ENCODE measurements around the gene LCP1. TPM values are rescaled to one million over a fixed set of nuclear protein-coding genes. Genes with fewer than 3 reads are reported as not detected.

The LCP1 gene
- total RNA-seq, 1 experiment from 2014 or later, result 77.8 TPM

DNA sequence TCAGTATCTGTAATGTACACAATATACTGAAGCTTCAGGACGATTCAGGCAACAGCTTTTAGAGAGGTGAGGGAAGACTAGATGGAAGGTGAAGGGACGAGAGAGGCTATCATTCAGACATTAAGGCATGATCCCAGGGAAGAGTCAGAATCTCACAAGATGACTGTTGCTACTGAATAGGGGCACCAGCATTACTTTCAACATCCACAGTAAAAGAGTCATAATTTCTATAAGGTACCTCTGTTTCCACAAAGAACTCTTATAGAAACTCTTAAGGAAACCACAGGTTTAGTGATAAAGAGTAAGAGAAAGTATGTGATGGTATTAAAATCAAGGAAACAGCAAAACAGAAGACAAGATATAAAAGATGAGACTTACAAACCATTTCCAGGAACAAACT, 23.0 kb downstream of the LCP1 start:
- no peak for DNase-seq (ENCODE audit: low spot score)

DNA sequence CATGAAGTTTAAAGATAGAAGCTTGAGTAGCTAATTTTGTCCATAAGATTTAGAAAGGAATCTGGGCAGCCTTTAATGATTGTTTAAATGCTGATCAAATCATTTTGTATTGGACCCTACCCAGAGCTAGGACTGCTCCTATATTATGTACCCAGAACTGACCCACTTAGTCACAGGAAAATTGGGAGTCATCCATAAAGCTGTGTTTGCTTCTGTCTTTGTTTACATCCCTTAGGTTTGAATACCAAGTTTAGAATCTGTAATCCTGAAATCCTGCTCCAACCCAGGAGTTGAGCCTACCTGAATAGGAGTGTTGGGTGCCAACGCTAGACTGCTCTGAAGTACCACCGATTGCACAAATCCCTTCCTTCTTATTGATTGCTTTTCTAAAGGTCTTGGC, 23.8 kb downstream of the LCP1 start:
- DNase-seq (ENCODE audit: low spot score), result no peak

DNA sequence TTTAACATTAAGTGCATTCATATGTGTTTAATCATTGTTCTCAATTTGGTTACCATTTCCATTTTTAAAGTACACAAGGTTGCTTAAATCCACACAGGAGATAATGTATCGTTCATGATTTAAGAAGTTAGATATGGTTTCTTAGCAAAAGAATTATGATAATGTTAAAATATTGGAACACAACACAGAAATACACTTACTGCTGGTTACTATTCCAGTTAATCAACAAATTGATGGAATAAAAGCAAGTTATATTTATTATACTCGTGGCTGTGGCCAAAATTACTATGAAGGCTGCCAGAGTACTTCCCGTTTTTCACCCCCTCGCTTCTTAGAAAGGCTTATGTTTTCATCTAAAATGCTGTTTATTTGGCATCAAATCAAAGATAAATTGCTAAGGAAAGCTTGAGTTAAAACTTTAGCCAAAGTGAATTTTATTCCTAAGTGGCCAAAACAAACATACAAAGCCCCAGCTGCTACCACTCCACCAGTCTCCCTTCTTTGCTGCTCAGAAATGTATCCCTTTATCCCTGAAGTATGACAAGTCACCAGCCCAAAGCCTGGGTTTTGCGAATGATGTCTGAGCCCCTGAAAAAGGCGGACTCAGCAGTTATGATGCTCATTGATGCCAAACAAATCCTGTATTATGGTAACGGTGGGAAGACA, 27.7 kb downstream of the LCP1 start:
- no peak for DNase-seq (ENCODE audit: low spot score)

DNA sequence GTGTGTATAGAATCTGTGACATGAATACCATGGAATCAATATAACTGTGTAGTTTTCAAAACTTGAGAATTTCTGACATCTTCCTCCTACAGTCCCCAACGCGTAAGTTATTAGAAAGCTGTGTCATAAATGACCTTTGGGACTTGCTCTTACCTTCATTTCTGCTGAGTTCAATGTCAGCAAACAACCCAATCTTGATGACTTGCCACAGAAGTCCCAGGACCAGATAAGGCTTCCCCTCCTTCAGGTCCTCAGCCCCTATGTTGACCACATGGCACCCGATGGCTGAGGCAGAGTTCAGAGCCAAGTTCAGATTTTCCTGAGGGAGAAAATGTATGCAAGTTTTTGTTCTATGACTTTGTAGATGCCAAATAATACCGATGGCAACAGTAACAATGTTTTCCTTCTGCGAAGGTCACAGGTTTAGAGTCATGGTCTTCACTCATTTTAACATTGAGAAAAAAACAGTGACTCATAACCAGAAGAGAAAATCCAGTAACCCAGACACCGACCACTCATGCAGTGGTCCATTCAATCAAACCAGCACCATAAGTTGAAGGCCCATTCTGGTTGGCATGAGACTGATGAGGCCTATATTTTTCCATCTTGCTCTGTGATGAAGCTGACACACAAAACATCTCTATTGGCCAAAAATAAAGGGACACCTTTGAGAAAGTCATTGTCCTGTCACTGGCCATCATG, 29.2 kb downstream of the LCP1 start:
- DNase-seq (ENCODE audit: low spot score), result no peak

DNA sequence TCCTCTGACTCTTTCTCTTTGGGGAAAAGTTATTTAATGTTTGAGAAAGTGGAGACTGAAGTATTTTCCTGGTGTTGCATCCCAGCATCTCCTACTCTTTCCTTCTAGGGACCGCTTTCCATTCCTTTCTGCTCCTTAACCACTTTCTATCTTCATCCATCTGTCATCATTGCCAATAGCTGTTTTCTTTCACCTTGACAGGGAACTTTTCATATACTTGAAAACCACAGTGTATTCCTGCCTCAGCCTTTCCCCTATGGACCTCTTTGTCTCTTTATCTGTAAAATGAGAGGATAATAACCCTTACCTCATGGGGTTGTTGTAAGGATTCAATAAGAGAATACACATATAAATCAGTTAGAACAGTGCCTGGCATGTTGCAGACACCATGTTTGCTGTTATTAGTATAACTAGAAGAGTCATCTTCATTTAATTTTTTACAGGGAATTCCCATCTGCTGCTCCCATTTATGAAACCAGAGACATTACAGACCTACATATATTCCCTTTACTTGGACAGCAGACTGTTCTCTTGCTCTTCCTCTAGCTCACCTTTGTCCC, 31.8 kb downstream of the LCP1 start:
- DNase-seq (ENCODE audit: low spot score), result no peak

DNA sequence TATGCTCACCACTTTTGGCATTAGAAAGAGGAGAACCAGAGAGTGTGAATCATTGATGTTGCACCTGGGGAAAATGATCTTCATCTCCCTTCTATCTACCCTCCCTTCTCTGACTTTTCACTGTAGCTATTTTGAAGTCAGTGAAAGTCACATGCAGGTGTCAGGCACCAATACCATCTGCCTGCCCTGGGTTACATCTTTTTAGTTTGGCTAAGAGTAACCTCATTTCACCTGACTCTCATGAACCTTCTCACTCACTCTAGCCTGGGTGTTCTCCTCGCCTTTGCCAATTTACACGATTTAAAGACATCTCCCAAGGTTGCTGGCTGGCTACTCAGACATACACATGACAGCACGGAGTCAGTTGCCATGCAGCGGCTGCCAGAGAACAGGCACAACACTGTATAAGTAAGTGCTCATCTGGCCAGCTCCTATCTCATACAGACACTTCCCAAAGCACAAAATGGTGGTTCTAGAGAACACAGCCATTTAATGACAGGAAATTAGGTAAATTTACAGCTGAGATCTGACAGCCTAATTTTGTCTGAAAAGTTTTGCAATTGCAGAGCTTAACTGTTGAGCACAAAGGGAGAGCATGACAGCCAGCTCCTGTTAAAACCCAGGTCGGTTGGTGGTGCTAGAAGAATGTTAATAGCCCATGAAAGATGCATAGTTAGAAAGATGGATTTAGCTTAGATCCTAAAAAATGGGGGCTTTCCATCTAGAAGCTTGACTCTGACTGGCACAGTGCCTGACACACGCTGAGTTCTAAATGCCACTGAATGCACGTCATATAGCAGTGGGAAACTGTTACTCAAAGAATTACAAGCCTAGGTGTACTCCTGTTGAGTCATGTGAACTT, 32.5 kb downstream of the LCP1 start:
- no peak for DNase-seq (ENCODE audit: low spot score)

DNA sequence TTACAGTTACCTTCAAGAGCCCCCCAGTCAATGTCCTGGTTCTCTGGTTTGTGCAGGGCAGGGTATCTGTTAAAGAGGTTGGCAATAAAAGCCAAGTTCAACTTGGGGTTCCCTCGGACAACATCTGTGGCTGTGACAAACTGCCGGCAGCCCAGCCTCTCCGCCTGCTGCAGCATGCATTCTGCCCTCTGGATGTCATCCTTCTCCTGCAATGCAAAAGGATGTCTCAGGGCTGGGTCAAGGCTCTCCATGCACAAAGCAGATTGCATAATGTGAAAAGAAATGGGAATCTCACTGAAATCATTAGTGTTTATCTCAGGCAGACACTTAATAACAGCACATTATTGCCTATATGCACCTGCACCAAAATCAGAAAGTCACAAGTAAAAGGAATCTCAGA, 35.1 kb downstream of the LCP1 start:
- DNase-seq (ENCODE audit: low spot score), result no peak

DNA sequence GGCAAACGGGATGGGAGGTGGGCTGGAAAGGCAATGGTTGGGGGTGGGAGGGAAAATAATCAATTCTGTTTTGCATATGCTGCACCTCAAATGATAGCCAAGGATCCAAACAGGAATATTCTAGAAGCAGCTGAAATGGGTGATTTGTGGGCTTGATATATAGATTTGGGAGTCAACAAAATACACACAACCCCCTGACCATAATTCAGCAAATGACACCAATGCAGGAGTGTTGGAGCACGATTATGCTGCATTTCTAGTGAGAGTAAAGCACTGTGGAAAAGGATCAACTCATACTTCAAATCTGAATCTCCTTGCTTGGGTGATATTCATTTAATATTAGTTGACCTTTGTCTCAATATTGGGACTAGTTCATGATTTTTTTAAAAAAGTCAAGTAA, 36.0 kb downstream of the LCP1 start:
- DNase-seq (ENCODE audit: low spot score), result no peak

DNA sequence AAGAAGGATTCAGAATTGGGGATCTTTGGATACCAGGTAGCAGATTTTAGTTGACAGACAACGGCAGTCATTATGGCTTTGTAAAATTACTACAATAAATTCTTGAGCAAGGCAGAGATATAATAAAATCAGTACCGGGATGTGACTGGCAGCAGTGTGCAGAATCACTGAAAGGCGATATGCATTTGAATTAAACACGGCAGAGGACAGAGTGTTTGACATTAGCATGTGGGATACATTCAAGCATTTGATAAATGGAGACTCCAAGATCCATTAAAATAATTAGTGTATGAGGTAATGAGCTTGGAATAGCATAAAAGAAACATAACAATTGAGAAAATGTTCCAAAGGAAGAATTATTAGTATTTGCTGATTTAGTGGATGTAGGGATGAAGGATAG, 36.8 kb downstream of the LCP1 start:
- DNase-seq (ENCODE audit: low spot score), result no peak

DNA sequence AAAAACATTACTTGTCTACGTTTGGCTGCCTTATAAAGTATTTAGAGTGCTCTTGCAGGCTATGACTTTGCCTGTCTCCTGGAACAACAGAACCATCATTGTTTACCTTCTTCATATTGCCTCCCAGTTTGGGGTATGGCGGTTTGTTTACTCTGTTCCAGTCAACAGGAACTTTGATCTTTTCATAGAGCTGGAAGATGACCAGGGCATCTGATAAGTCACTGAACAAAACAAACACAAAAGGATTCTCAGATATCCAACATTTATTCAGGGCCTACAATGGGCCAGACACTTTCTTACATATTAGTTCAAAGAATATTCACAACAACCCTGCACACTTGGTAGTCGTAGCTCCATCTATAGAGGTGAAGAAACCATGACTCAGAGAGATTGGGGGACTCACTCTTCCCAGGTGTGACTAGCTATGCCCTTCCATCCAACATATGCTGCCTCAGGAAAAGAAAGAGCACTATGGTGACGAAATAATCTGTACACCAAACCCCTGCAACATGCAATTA, 38.7 kb downstream of the LCP1 start:
- no peak for DNase-seq (ENCODE audit: low spot score)

DNA sequence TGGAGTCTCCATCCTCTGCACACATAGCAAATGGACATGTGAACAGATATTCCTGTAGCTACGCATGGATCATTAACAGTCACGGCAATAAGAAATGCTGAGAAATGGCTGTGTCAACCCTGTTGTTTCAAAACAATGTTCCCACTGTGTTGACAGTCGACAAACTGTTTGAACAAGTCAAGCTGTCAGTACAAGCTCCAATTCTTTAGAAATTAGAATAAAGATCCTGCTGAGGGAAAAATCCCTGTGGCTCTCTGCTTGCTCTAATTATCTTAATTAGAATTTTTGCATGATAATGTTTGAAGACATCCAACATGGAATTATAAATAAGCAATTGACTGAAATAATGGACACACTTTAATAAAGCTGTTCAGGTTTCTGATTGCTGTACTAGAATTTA, 39.2 kb downstream of the LCP1 start:
- DNase-seq (ENCODE audit: low spot score), result no peak

DNA sequence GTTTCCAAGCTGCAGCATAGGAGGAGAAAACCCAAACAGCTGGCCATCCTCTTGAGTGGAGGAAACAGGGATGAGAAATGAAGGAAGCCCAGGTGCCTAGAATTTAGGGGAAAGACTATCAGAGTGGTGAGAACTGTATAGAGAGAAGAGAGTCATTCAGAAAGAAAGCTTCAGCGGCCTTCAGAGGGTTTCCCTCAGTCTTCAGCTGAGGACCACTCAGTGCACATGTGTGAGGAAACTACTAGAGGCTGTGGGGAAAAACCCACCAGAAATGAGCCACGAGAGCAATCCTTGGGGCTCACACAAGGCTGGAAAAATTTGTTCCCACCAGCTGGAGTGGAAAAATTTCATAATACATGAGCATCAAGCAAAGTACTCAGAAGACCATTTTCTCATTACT, 41.9 kb downstream of the LCP1 start:
- DNase-seq (ENCODE audit: low spot score), result no peak

DNA sequence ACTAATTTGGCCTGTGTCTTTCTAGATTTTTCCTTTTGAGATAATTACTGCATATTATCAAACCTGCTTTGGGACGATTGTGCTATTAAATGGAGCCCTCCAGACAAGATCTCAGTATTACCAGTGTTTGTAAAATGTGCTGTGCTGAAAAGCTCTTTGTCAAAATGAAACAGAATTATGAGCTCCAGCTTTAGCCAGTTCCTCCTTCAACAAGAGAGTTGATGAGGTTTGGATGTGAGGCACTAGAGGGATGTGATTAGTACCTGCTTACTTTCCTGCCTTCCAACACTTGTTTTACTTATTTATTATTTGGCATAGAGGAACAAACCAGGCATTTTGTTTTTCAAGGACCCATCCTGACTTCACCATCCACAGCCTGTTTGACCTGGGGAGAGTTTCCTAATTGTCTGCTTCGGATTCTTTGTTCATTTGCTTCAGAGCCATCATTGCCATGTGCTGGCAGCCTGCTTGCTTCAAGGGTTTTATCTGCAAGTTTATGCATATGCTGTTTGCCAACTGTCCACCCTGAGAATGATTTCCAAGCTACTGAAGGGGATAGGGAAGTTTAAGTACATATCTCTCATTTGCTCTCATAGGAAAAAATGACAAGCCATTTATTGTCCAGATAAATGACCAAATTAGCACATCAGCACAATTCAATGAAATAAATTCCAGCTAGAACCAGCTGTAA, 44.2 kb downstream of the LCP1 start:
- DNase-seq (ENCODE audit: low spot score), result no peak

DNA sequence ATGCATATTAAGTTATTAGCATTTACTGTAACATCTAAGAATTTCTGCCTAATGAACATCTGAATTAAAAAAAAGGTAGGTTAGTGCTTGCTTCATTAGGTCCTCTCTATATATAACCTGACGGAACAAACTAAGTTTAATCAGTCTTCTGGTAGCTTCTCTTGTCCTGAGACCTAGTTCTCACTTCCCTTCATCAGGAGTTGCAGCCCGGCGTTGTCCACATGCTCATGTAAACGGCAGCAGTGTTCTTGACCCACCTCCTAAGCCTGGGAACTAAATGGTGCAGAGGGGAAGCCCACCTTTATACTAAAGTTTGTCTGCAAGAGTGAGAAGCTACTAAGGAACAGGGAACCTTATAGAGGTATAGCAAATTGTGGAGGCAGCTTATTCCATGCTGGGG, 45.3 kb downstream of the LCP1 start:
- no peak for DNase-seq (ENCODE audit: low spot score)

DNA sequence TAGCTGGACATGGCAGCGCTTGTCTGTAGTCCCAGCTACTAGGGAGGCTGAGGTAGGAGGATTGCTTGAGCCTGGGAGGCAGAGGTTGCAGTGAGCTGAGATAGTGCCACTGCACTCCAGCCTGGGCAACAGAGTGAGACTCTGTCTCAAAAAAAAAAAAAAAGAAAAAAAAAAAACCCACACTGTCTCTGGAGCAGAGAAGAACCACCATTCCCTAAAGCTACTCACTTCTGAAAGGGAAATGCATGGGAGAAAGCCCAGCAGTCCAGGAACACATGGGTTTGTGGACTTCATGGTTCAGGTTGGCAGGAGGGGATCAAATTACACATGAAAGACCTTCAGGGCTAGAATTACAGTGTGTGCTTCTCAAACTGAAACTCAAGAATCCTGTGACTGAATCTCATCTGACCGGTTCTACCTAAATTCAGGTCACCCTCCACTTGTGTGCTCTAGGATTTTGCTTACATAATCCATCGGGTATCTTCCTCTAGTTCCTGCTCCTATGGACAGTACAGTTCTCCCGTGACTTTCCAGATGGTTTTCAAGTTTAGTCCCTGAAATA, 46.9 kb downstream of the LCP1 start:
- DNase-seq (ENCODE audit: low spot score), result peak; percentile 20

DNA sequence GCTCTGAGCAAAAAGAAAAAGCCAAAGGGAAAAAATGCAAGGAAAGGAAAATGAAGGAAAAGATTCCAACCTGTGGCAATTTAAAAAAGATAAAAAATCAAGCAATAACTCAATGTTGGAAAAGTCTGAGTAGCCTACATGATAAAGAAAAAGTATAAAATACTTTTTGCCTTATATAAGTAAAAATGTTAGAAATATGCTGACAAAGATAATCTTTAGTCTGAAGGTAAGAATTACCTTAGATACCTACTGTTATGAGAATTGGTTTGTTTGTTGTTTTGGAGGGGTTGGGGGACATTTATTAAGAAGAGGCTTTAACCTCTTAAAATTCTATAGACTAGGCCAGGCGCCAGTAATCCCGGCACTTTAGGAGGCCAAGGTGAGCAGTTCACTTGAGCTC, 47.5 kb downstream of the LCP1 start:
- DNase-seq (ENCODE audit: low spot score), result no peak

DNA sequence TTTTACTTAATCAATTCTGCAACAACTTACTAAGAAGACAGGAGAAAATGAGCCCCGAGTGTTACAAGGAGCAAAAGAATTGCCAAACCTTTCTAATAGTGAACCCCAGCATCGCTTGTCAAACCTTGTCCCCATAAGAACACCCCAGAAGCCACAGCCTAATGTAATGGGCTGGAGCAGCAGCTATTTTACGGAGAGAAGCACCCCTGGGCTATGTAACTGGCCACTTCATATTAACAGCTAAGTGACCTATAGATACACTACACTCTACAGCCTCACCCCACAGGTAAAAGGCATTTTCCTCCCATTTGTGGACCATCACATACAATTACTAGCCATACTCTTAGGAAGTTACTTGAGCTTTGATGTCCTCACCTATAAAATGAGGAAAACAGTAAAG, 49.9 kb downstream of the LCP1 start:
- DNase-seq (ENCODE audit: low spot score), result no peak

DNA sequence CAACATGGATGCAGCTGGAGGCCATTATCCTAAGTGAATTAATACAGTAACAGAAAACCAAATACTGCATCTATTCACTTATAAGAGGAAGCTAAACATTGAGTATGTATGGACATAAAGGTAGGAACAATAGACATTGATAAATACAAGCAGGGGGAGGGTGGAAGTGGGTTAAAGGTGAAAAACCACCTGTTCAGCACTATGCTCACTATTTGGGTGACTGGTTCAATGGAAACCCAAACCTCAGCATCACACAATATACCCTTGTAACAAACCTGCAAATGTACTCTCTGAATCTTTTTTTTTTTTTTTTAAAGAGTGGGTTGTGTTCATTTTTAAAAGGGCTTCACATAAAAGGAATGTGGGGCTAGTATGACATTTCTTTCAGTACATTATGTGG, 50.3 kb downstream of the LCP1 start:
- DNase-seq (ENCODE audit: low spot score), result no peak

DNA sequence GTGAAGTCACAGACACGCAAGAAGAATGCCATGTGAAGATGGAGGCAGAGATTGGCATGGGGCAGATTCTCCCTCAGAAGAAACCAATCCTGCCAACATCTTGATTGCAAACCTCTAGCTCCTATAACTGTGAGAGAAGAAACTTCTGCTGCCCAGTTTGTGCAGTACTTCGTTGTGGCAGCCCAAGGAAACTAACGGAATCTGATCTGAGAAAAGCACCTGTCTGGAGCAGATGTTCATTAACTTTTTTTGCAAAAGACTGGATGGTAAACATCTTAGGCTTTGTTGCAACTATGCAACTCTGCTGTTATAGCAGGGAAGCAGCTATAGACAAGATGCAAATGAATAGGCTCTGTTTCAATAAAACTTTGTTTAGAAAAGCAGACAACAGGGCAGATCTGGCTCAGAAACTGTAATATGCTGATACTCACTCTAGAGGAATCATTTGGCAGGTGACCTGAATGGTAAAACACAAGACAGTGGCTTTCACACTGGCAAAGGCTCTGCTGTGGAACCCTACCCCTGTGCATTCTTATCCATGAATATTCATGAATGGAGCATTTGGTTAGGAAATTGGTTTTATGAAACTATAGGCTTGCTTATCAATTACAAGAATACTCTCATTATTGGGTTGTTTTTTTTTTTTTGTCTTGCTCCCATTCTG, 51.9 kb downstream of the LCP1 start:
- DNase-seq (ENCODE audit: low spot score), result no peak

DNA sequence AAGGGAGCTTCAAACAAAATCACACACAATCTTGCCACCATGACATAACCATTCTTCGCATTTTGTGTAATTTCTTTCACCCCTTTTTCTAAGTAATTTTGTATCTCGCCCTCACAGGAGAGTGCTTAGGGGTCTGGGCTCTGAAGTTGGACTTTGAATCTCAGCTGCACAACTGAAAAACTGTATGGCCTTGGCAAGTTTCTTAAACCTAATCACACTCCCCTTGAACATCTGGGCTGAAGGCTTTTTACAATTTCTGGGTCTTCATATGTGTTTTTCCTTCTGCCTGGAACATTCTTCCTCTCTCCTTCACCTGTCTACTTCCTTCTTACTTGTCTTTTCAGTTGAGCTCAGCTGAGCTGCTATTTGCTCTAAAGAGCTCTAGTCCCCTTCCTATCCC, 52.9 kb downstream of the LCP1 start:
- no peak for DNase-seq (ENCODE audit: low spot score)
